Hepatocyte (in vitro differentiated cells): ENCODE measurements around the gene SERPINA10.
"Not testable (repeated sequence)": the region's sequence is repeated elsewhere in the genome, so short reads cannot be mapped to it uniquely, and the experiment has no call there.

Source experiments
- CTCF ChIP-seq: fragments of 200-600 bp; sonication (generic); IDR thresholded peaks from 2 replicates; pipeline ENCODE4 v1.5.1; 2016; ENCODE audit warnings: antibody characterized with exemption, mild to moderate bottlenecking; ENCODE audit not compliant: poor library complexity
- EZH2 ChIP-seq: fragments of 200-600 bp; sonication (generic); IDR thresholded peaks from 2 replicates; pipeline ENCODE4 v1.6.1; 2016; ENCODE audit warnings: antibody characterized with exemption, mild to moderate bottlenecking, borderline replicate concordance
- EZH2phosphoT487 ChIP-seq: fragments of 200-600 bp; sonication (generic); IDR thresholded peaks from one replicate; pipeline ENCODE4 v1.6.1; 2018; ENCODE audit warnings: antibody characterized with exemption, mild to moderate bottlenecking, low read depth, moderate library complexity; ENCODE audit not compliant: unreplicated experiment, severe bottlenecking

- TF ChIP-seq CTCF, EZH2, EZH2phosphoT487: not testable (repeated sequence)
Observed at GRCh38 chr14:94264195-94264594, 28.9 kb downstream of the SERPINA10 start.
